HEK293 (cell line): ENCODE results near the gene CHST14.

Source experiments
- BCL11B ChIP-seq: fragments of 450-650 bp; formaldehyde crosslinking; IDR thresholded peaks from 2 replicates; pipeline ENCODE4 v1.5.1; 2016; ENCODE audit warnings: low read depth, missing biosample characterization, missing genetic modification characterization
- CTCF ChIP-seq: fragments of 450-650 bp; formaldehyde crosslinking; IDR thresholded peaks from 2 replicates; pipeline ENCODE4 v1.5.1; 2016; ENCODE audit warnings: missing biosample characterization, missing genetic modification characterization
- RBAK ChIP-seq: fragments of 450-650 bp; formaldehyde crosslinking; IDR thresholded peaks from 2 replicates; pipeline ENCODE4 v1.5.1; 2016; ENCODE audit warnings: missing biosample characterization, missing genetic modification characterization
- ZBTB10 ChIP-seq: fragments of 450-650 bp; formaldehyde crosslinking; IDR thresholded peaks from 2 replicates; pipeline ENCODE4 v1.5.1; 2016; ENCODE audit warnings: missing biosample characterization, missing genetic modification characterization
- ZFP41 ChIP-seq: fragments of 450-650 bp; formaldehyde crosslinking; IDR thresholded peaks from 2 replicates; pipeline ENCODE4 v1.5.1; 2016; ENCODE audit warnings: missing biosample characterization, missing genetic modification characterization, borderline replicate concordance
- ZNF138 ChIP-seq: fragments of 450-650 bp; formaldehyde crosslinking; IDR thresholded peaks from 2 replicates; pipeline ENCODE4 v1.5.1; 2016; ENCODE audit warnings: missing biosample characterization, missing genetic modification characterization, borderline replicate concordance
- ZNF148 ChIP-seq: fragments of 450-650 bp; formaldehyde crosslinking; IDR thresholded peaks from 2 replicates; pipeline ENCODE4 v1.5.0; 2017; ENCODE audit warnings: missing biosample characterization, missing genetic modification characterization, borderline replicate concordance
- ZNF169 ChIP-seq: fragments of 450-650 bp; formaldehyde crosslinking; IDR thresholded peaks from 2 replicates; pipeline ENCODE4 v1.5.1; 2016; ENCODE audit warnings: missing biosample characterization, missing genetic modification characterization
- ZNF19 ChIP-seq: fragments of 450-650 bp; formaldehyde crosslinking; IDR thresholded peaks from 2 replicates; pipeline ENCODE4; 2016; ENCODE audit warnings: missing biosample characterization, missing genetic modification characterization, low read depth
- ZNF23 ChIP-seq: fragments of 450-650 bp; formaldehyde crosslinking; IDR thresholded peaks from 2 replicates; pipeline ENCODE4 v1.5.1; 2016; ENCODE audit warnings: missing biosample characterization, missing genetic modification characterization, borderline replicate concordance
- ZNF274 ChIP-seq, 2 experiments: fragments of 200-500 bp in 1 of 2; fragments of 450-650 bp in 1 of 2; sonication (Bioruptor generic) in 1 of 2; formaldehyde crosslinking in 1 of 2; IDR thresholded peaks; 2 replicates each; pipeline versions ENCODE4 v1.5.1 to v1.6.1; 2014 to 2016; ENCODE audit warnings: borderline replicate concordance in 1 of 2, inconsistent platforms in 1 of 2, low read length in 1 of 2, missing biosample characterization in 1 of 2, missing genetic modification characterization in 1 of 2
- ZNF292 ChIP-seq: fragments of 450-650 bp; formaldehyde crosslinking; IDR thresholded peaks from 2 replicates; pipeline ENCODE4 v1.5.1; 2016; ENCODE audit warnings: low read depth, missing biosample characterization, missing genetic modification characterization, borderline replicate concordance
- ZNF341 ChIP-seq: fragments of 450-650 bp; formaldehyde crosslinking; IDR thresholded peaks from 2 replicates; pipeline ENCODE4; 2016; ENCODE audit warnings: low read depth, missing biosample characterization, missing genetic modification characterization
- ZNF416 ChIP-seq: fragments of 450-650 bp; formaldehyde crosslinking; IDR thresholded peaks from 2 replicates; pipeline ENCODE4 v1.5.1; 2016; ENCODE audit warnings: missing biosample characterization, missing genetic modification characterization
- ZNF514 ChIP-seq: fragments of 450-650 bp; formaldehyde crosslinking; IDR thresholded peaks from 2 replicates; pipeline ENCODE4 v1.5.1; 2016; ENCODE audit warnings: missing biosample characterization, missing genetic modification characterization
- ZNF558 ChIP-seq: fragments of 450-650 bp; formaldehyde crosslinking; IDR thresholded peaks from 2 replicates; pipeline ENCODE4 v1.5.1; 2016; ENCODE audit warnings: missing biosample characterization, missing genetic modification characterization
- ZNF658 ChIP-seq: fragments of 450-650 bp; formaldehyde crosslinking; IDR thresholded peaks from 2 replicates; pipeline ENCODE4; 2016; ENCODE audit warnings: missing biosample characterization, missing genetic modification characterization
- ZNF660 ChIP-seq: fragments of 450-650 bp; IDR thresholded peaks from 2 replicates; pipeline ENCODE4 v1.5.1; 2018; ENCODE audit warnings: missing biosample characterization, mild to moderate bottlenecking, missing genetic modification characterization
- ZNF677 ChIP-seq: fragments of 450-650 bp; IDR thresholded peaks from 2 replicates; pipeline ENCODE4 v1.5.0; 2018; ENCODE audit warnings: missing biosample characterization, mild to moderate bottlenecking, missing genetic modification characterization, moderate library complexity
- ZNF701 ChIP-seq: fragments of 450-650 bp; formaldehyde crosslinking; IDR thresholded peaks from 2 replicates; pipeline ENCODE4 v1.5.1; 2016; ENCODE audit warnings: missing biosample characterization, missing genetic modification characterization
- ZSCAN30 ChIP-seq: fragments of 450-650 bp; IDR thresholded peaks from 2 replicates; pipeline ENCODE4 v1.5.1; 2018; ENCODE audit warnings: missing biosample characterization, mild to moderate bottlenecking, missing genetic modification characterization, moderate library complexity
- TF ChIP-seq, protein P1 (sequence below): fragments of 450-650 bp; formaldehyde crosslinking; IDR thresholded peaks from 2 replicates; pipeline ENCODE4 v1.5.1; 2017; ENCODE audit warnings: missing biosample characterization, missing genetic modification characterization
- TF ChIP-seq, protein P2 (sequence below): fragments of 450-650 bp; formaldehyde crosslinking; conservative IDR thresholded peaks from 2 replicates; pipeline ENCODE4 v1.5.1; 2016; ENCODE audit warnings: low read depth, missing biosample characterization, missing genetic modification characterization
- TF ChIP-seq, protein P3 (sequence below): fragments of 450-650 bp; formaldehyde crosslinking; optimal IDR thresholded peaks from 2 replicates; pipeline ENCODE3; 2016; ENCODE audit warnings: missing biosample characterization, mild to moderate bottlenecking, missing genetic modification characterization

CHST14 gene

GRCh38 chr15:40506964-40507571 is 36.3 kb downstream of the CHST14 start (continued):
- TF ChIP-seq ZBTB10 (tag by site-specific recombination) (no peak), ZNF558 (tag by site-specific recombination) (no peak), CTCF (tag by site-specific recombination) (peak; percentile 73), RBAK (tag by site-specific recombination) (no peak), ZNF19 (tag by site-specific recombination) (no peak), ZNF677 (no peak), ZNF660 (tag by site-specific recombination) (no peak), ZNF416 (tag by site-specific recombination) (no peak), ZNF292 (tag by site-specific recombination) (no peak), ZNF148 (tag by site-specific recombination) (no peak), ZNF514 (tag by site-specific recombination) (no peak), ZFP41 (tag by site-specific recombination) (no peak), ZNF169 (tag by site-specific recombination) (no peak), ZSCAN30 (tag by site-specific recombination) (no peak), ZNF701 (tag by site-specific recombination) (no peak), ZNF23 (tag by site-specific recombination) (no peak), BCL11B (no peak), ZNF658 (no peak), ZNF274 (IDR thresholded peaks at IDR 0.05; ENCODE audit: low read length) (no peak), ZNF274 (tag by site-specific recombination; IDR thresholded peaks at IDR 0.05; ENCODE audit: borderline replicate concordance) (no peak), ZNF138 (no peak), ZNF341 (tag by site-specific recombination) (peak; percentile 87)
- TF ChIP-seq, protein P1, sequence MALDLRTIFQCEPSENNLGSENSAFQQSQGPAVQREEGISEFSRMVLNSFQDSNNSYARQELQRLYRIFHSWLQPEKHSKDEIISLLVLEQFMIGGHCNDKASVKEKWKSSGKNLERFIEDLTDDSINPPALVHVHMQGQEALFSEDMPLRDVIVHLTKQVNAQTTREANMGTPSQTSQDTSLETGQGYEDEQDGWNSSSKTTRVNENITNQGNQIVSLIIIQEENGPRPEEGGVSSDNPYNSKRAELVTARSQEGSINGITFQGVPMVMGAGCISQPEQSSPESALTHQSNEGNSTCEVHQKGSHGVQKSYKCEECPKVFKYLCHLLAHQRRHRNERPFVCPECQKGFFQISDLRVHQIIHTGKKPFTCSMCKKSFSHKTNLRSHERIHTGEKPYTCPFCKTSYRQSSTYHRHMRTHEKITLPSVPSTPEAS (tag by site-specific recombination) = no peak
- TF ChIP-seq, protein P2, sequence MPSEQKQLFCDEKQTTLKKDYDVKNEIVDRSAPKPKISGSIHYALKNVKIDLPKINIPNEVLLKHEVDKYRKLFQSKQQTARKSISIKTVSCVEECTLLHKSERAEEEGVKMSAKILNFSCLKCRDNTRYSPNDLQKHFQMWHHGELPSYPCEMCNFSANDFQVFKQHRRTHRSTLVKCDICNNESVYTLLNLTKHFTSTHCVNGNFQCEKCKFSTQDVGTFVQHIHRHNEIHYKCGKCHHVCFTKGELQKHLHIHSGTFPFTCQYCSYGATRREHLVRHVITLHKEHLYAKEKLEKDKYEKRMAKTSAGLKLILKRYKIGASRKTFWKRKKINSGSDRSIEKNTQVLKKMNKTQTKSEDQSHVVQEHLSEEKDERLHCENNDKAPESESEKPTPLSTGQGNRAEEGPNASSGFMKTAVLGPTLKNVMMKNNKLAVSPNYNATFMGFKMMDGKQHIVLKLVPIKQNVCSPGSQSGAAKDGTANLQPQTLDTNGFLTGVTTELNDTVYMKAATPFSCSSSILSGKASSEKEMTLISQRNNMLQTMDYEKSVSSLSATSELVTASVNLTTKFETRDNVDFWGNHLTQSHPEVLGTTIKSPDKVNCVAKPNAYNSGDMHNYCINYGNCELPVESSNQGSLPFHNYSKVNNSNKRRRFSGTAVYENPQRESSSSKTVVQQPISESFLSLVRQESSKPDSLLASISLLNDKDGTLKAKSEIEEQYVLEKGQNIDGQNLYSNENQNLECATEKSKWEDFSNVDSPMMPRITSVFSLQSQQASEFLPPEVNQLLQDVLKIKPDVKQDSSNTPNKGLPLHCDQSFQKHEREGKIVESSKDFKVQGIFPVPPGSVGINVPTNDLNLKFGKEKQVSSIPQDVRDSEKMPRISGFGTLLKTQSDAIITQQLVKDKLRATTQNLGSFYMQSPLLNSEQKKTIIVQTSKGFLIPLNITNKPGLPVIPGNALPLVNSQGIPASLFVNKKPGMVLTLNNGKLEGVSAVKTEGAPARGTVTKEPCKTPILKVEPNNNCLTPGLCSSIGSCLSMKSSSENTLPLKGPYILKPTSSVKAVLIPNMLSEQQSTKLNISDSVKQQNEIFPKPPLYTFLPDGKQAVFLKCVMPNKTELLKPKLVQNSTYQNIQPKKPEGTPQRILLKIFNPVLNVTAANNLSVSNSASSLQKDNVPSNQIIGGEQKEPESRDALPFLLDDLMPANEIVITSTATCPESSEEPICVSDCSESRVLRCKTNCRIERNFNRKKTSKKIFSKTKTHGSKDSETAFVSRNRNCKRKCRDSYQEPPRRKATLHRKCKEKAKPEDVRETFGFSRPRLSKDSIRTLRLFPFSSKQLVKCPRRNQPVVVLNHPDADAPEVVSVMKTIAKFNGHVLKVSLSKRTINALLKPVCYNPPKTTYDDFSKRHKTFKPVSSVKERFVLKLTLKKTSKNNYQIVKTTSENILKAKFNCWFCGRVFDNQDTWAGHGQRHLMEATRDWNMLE (tag by site-specific recombination) = no peak
- TF ChIP-seq, protein P3, sequence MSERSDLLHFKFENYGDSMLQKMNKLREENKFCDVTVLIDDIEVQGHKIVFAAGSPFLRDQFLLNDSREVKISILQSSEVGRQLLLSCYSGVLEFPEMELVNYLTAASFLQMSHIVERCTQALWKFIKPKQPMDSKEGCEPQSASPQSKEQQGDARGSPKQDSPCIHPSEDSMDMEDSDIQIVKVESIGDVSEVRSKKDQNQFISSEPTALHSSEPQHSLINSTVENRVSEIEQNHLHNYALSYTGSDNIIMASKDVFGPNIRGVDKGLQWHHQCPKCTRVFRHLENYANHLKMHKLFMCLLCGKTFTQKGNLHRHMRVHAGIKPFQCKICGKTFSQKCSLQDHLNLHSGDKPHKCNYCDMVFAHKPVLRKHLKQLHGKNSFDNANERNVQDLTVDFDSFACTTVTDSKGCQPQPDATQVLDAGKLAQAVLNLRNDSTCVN = peak; percentile 20
